ENCODE measurements around the gene SLC5A1.

DNA sequence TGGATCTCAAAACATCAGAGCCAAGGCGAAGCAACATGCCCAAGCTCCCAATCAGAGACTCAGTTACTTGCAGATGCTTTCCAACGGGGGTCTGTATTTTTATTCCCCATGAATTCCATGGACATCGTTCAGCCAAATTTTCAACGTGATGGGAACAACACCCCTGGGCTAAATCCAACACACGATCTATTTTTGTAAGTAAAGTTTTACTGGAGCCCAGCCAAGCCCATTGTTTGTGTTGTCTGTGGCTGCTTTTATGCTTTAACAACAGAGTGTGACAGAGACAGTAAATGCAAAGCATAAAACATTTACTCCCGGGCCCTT, 33.7 kb downstream of the SLC5A1 start:
- TF ChIP-seq, protein P1, sequence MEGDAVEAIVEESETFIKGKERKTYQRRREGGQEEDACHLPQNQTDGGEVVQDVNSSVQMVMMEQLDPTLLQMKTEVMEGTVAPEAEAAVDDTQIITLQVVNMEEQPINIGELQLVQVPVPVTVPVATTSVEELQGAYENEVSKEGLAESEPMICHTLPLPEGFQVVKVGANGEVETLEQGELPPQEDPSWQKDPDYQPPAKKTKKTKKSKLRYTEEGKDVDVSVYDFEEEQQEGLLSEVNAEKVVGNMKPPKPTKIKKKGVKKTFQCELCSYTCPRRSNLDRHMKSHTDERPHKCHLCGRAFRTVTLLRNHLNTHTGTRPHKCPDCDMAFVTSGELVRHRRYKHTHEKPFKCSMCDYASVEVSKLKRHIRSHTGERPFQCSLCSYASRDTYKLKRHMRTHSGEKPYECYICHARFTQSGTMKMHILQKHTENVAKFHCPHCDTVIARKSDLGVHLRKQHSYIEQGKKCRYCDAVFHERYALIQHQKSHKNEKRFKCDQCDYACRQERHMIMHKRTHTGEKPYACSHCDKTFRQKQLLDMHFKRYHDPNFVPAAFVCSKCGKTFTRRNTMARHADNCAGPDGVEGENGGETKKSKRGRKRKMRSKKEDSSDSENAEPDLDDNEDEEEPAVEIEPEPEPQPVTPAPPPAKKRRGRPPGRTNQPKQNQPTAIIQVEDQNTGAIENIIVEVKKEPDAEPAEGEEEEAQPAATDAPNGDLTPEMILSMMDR (IDR thresholded peaks at IDR 0.05): no peak
- TF ChIP-seq POLR2A (IDR thresholded peaks at IDR 0.05): no peak

Measured in uterus (tissue), 2 donors.